T-helper 1 cell treated with Interleukin-12 subunit alpha and Interleukin-12 subunit beta and Interleukin-4 antibody, amounts not matched to agents 30 μg/mL and 1 μg/mL, for 36 hours (primary cell): ENCODE data around the gene TRIM5.
A peak's percentile ranks its signal among the peaks of the same experiment; 100 is the strongest.

ENCODE experiments used
- H3K27ac Mint-ChIP-seq: one replicate; pipeline ENCODE4 v1.8.0; 2021; ENCODE audit warnings: mild to moderate bottlenecking, mixed read lengths
- H3K27me3 Mint-ChIP-seq: one replicate; pipeline ENCODE4 v1.8.0; 2021; ENCODE audit warnings: low read depth, mixed read lengths
- H3K36me3 Mint-ChIP-seq: one replicate; pipeline ENCODE4 v1.8.0; 2021; ENCODE audit warnings: low read depth, mixed read lengths
- H3K4me1 Mint-ChIP-seq: one replicate; pipeline ENCODE4 v1.8.0; 2021; ENCODE audit warnings: low read depth, mixed read lengths
- H3K4me3 Mint-ChIP-seq: one replicate; pipeline ENCODE4 v1.8.0; 2021; ENCODE audit warnings: mild to moderate bottlenecking, moderate library complexity, mixed read lengths
- H3K9me3 Mint-ChIP-seq: one replicate; pipeline ENCODE4 v1.8.0; 2021; ENCODE audit warnings: mixed read lengths

Gene TRIM5

DNA sequence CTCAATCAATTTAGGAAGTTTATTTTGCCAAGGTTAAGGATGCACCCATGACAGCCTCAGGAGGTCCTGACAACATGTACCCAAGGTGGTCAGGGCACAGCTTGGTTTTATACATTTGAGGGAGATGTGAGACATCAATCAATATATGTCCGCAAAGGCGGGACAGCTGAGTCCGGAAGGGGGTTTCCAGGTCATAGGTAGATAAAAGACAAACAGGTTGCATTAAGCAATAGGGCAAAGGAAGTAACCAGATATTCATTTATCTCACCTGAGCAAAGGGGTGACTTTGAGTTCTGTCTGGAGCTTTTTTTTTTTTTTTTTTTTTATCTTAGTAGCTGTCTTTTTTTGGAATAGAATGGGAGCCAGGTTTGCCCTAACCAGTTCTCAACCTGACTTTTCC lies 62.1 kb downstream of the TRIM5 start:
- Mint-ChIP-seq H3K4me3 (peak overlapping the region; percentile 41), H3K4me1 (peaks cover 35% of the 10 kb centered on the region), H3K27ac (no peak overlapping the region), H3K27me3 (no peaks in the 10 kb centered on the region), H3K9me3 (no peaks in the 10 kb centered on the region), H3K36me3 (peaks cover 3% of the 10 kb centered on the region)

DNA sequence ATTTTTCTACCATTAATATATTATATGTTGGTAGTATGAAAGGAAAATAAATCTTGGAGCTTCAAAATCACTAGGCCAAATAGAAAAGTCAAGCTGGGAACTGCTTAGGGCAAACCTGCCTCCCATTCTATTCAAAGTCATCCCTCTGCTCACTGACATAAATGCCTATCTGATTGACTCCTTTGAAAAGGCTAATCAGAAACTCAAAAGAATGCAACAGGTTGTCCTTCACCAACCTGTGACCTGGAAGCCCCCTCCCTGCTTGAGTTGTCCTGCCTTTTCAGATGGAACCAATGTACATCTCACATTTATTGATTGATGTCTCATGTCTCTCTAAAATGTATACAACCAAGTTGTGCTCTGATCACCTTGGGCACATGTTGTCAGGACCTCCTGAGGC lies 63.3 kb downstream of the TRIM5 start:
- Mint-ChIP-seq H3K4me1 (peaks cover 24% of the 10 kb centered on the region), H3K27me3 (no peaks in the 10 kb centered on the region), H3K9me3 (no peaks in the 10 kb centered on the region), H3K4me3 (no peak overlapping the region), H3K27ac (no peak overlapping the region), H3K36me3 (peaks cover 3% of the 10 kb centered on the region)

DNA sequence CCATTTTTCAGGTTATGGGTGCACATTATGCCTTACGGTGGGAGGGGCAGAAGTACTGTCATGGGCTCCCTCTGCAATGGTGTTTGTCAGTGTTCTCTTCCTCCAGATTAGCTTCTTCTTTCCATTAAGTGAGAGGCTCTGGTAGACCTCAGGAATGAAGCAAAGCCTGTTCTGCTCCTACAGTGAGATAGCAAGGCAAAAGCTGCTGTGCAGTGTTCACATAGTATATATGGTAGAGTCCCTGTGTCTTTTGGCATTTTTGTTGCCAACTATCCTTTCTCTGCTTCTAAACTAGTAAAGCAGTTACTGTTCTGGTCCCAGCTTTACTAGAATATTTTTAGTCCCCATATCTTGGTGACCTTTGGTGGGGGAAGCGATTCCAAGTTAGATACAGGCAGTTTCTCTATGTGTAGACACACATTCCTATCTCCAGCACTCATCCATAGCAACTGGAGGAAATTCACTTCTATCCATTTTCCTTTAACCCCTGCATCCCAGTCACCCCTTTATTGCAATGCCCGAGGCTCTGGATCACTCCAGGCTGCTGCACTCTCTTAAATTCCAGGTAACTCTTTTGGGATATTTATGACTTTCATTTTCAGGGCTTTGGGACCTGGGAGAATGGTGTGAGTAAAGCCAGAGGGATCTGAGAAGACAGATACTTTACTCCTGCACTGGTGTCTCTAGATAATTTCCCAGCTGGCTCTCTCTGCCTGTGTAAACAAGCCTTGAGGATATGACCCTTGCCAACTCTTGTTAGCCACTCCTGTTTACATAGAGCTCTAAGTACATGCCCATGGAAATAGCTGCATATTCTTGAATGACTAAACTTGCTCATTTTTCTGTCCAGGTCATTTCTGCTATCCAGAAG lies 64.0 kb downstream of the TRIM5 start:
- H3K4me1 Mint-ChIP-seq = peaks cover 17% of the 10 kb centered on the region
- no peak overlapping the region for H3K27ac Mint-ChIP-seq
- H3K4me3 Mint-ChIP-seq = no peak overlapping the region
- no peaks in the 10 kb centered on the region for H3K27me3 Mint-ChIP-seq
- H3K9me3 Mint-ChIP-seq = no peaks in the 10 kb centered on the region
- H3K36me3 Mint-ChIP-seq = peaks cover 3% of the 10 kb centered on the region

DNA sequence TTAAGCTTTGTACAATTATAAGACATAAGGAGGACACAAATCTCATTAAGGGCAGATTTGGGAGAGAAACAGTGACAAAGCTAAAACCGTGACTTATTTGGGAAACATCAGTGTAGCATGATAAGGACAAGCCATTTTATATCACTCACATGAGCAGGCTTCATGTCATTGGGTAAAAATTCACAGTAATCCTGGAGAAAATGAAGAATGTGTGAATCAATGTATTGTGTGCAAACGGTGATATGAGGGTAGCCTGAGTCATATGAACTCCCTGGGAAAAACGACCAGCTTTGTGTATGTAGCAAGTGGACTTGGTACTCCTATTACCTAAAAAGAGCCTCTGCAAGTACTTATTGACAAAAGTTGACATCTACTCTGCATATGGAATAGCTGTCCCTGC lies 66.1 kb downstream of the TRIM5 start:
- Mint-ChIP-seq H3K4me3 (no peak overlapping the region), H3K27me3 (no peaks in the 10 kb centered on the region), H3K27ac (no peak overlapping the region), H3K4me1 (peaks cover 8% of the 10 kb centered on the region), H3K36me3 (peaks cover 3% of the 10 kb centered on the region), H3K9me3 (no peaks in the 10 kb centered on the region)
